HG02678 (cell line): Measurements from ENCODE around the gene YJU2.
"Not testable (repeated sequence)": the region's sequence is repeated elsewhere in the genome, so short reads cannot be mapped to it uniquely, and the experiment has no call there.

Experiments used
- ATAC-seq: cut with Tn5 transposase; IDR thresholded peaks from one replicate; pipeline ENCODE4 v1.9.1; 2021; ENCODE audit warnings: mild to moderate bottlenecking, moderate library complexity; ENCODE audit not compliant: unreplicated experiment

Gene YJU2

GRCh38 chr19:4246767-4247593 is at the start of gene YJU2:
Gene YJU2, plus strand, starts transcription at chr19:4247080. Its CDS starts 67 bp downstream, at chr19:4247147.
- ATAC-seq = peak; percentile 82

- no peak for ATAC-seq
Measured at GRCh38 chr19:4197228-4197624, 49.7 kb upstream of the YJU2 start.

- no peak for ATAC-seq
Measured at GRCh38 chr19:4197625-4198466, 49.0 kb upstream of the YJU2 start.

GRCh38 chr19:4198467-4199126 is 48.3 kb upstream of the YJU2 start:
- no peak for ATAC-seq

GRCh38 chr19:4199699-4200293 is 47.1 kb upstream of the YJU2 start:
- ATAC-seq = no peak

- ATAC-seq = no peak
Measured at GRCh38 chr19:4200940-4201542, 45.8 kb upstream of the YJU2 start.

- no peak for ATAC-seq
Measured at GRCh38 chr19:4201798-4202197, 45.1 kb upstream of the YJU2 start.

- ATAC-seq = no peak
Measured at GRCh38 chr19:4206818-4207484, 39.9 kb upstream of the YJU2 start.

- ATAC-seq = no peak
Measured at GRCh38 chr19:4208385-4209094, 38.3 kb upstream of the YJU2 start.

- ATAC-seq = no peak
Measured at GRCh38 chr19:4210166-4210731, 36.6 kb upstream of the YJU2 start.

- no peak for ATAC-seq
Measured at GRCh38 chr19:4213116-4213515, 33.8 kb upstream of the YJU2 start.

- no peak for ATAC-seq
Measured at GRCh38 chr19:4215807-4216206, 31.1 kb upstream of the YJU2 start.

GRCh38 chr19:4216846-4217245 is 30.0 kb upstream of the YJU2 start:
- no peak for ATAC-seq

GRCh38 chr19:4217429-4218264 is 29.2 kb upstream of the YJU2 start:
- ATAC-seq = no peak

- ATAC-seq = not testable (repeated sequence)
Measured at GRCh38 chr19:4218523-4218922, 28.4 kb upstream of the YJU2 start.

GRCh38 chr19:4220188-4220587 is 26.7 kb upstream of the YJU2 start:
- ATAC-seq = no peak

- no peak for ATAC-seq
Measured at GRCh38 chr19:4224470-4224869, 22.4 kb upstream of the YJU2 start.

- no peak for ATAC-seq
Measured at GRCh38 chr19:4225885-4226284, 21.0 kb upstream of the YJU2 start.
